NCI-H524 (cell line): Measurements from ENCODE around the gene FAM20C.
A peak's percentile ranks its signal among the peaks of the same experiment; 100 is the strongest.

Source experiments
- DNase-seq, 2 experiments: peaks; one replicate each; lab custom pipeline; 2025; lab: John Stamatoyannopoulos, UW

Gene FAM20C

GRCh38 chr7:159370-160270, 32.8 kb upstream of the FAM20C start:
- DNase-seq, result peak in 1 of 2 experiments; percentile 7

- no peak for DNase-seq
Measured at GRCh38 chr7:160958-161725, 31.2 kb upstream of the FAM20C start.

GRCh38 chr7:162632-163297, 29.6 kb upstream of the FAM20C start:
- DNase-seq, result no peak

GRCh38 chr7:163298-163695, 29.1 kb upstream of the FAM20C start:
- DNase-seq, result no peak

- no peak for DNase-seq
Measured at GRCh38 chr7:163971-164881, 28.1 kb upstream of the FAM20C start.

GRCh38 chr7:164882-165660, 27.3 kb upstream of the FAM20C start:
- DNase-seq, result no peak

DNA sequence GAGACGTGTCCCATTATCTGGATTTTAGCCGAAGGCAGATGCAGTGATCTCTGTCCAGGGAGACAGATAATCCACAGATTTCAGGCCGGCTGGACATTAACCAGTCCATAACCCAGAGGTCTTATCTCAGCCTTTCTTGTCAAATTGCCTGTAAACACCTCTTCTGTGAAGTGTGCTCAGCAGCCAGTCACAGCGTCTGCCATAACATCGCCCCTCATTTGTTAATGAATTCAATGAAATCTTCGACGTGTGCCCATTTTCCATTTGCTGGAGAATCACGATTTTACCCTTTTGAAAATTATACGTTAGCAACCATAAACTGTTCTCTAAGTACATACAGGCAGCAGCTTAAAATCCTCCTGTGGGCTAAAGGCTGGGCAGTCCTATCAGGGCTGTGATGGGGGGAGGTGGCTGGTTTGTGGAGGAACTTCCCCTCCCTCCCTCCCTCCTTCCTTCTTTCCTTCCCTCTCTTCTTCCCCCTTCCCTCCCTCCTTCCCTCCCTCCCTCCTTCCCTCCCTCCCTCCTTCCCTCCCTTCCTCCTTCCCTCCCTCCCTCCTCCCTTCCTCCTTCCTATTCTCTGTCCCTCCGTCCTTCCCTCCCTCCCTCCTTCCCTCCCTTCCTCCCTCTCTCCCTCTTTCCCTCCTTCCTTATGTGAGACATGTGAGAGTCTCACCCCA, 26.6 kb upstream of the FAM20C start:
- DNase-seq, result no peak

GRCh38 chr7:166338-167060, 25.9 kb upstream of the FAM20C start:
- no peak for DNase-seq

- no peak for DNase-seq
Measured at GRCh38 chr7:167090-167855, 25.1 kb upstream of the FAM20C start.

GRCh38 chr7:167976-168791, 24.2 kb upstream of the FAM20C start:
- DNase-seq, result no peak

DNA sequence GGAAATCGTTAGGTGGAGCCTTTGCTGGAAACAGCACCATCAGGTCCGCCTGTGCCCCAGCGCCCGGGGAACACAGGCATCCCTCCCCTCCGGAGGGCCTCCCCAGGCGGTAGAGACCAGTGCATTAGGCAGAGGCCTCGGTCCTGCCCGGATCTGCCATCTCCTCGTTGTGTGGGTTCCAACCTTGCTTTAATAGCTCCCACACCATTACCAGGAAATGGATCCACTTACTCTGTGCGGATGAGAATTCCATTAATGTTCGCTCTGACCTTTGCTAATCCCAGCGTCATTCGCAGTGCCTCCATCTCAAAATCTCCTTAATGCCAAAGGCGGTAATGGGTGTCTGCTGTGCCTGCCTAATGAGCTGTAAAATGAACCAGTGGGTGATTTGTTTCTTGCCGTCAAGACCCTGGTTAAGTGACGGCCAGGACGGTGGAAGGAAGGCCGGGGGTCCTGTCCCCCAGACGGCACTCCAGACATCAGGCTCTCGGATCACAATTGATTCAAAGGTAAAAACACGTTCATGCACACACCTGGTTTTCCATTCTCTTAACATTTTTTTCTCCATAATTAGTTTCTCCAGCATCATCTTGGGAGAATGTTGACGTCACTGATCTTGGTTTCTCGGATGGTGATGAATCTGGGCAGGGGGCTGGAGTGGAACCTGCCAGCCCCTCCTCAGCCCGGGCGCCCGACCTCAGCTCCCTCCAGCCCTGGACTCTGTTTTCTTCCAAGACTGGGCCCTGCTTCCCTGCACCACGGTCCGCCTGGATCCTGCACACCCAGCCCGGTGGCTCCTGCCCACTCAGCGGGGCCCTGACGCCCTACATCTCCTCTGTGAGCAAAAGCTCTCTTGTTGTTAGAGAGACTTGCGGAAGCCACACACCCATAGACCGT, 22.8 kb upstream of the FAM20C start:
- no peak for DNase-seq

- DNase-seq, result no peak
Measured at GRCh38 chr7:170551-171363, 21.6 kb upstream of the FAM20C start.

DNA sequence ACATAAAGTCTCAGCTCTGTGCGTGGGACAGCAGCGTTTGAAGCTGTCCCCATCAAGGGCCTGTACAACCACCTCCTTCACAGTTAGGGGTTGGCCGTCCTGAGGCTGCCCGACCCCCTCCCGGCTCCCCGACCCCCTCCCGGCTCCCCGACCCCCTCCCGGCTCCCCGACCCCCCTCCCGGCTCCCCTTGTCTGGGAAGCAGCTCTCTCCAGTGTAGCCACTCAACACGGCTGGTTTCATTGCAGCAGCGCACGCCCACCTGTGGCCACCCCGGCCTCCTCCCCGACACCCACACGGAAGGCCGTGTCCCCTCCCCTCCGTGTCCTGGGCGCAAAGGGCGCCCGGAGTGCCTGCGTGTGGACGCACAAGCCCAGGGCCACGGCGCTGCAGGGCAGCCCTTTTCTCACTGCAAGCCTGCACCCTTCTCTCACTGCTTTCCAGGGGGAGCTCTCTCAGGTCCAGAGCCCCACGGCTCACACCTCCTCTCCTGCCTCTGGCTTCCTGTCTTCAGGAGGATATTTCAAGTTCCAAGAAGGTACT, 20.9 kb upstream of the FAM20C start:
- no peak for DNase-seq

GRCh38 chr7:171912-172515, 20.4 kb upstream of the FAM20C start:
- DNase-seq, result no peak
